Measurements from ENCODE around the gene ESPL1.

The ESPL1 gene

GRCh38 chr12:53332744-53333143, 64.6 kb downstream of the ESPL1 start:
- H3K27me3 ChIP-seq (ENCODE audit: control insufficient read depth, insufficient read depth, low read length) = no peaks in the 10 kb centered on the region
- no peaks in the 10 kb centered on the region for H3K36me3 ChIP-seq (ENCODE audit: control insufficient read depth, insufficient read depth, low read length)
- H3K4me3 ChIP-seq (ENCODE audit: low read depth, low read length) = no peak overlapping the region
- no peaks in the 10 kb centered on the region for H3K9me3 ChIP-seq (ENCODE audit: control insufficient read depth, low read length)
- H2AFZ ChIP-seq = no peak overlapping the region
- no peak overlapping the region for H3K4me2 ChIP-seq (ENCODE audit: low read length)
- TF ChIP-seq CTCF (IDR thresholded peaks at IDR 0.05) = no peak
- H3K4me1 ChIP-seq = no peaks in the 10 kb centered on the region
- H3K9ac ChIP-seq = no peak overlapping the region
- no peak overlapping the region for H3K27ac ChIP-seq
- H3K79me2 ChIP-seq = no peaks in the 10 kb centered on the region

GRCh38 chr12:53333289-53333688, 65.2 kb downstream of the ESPL1 start:
- Histone ChIP-seq H3K4me2 (ENCODE audit: low read length) (no peak overlapping the region), H3K9ac (no peak overlapping the region), H3K4me1 (no peaks in the 10 kb centered on the region), H3K4me3 (ENCODE audit: low read depth, low read length) (no peak overlapping the region), H3K27ac (no peak overlapping the region), H3K9me3 (ENCODE audit: control insufficient read depth, low read length) (no peaks in the 10 kb centered on the region), H2AFZ (no peak overlapping the region), H3K36me3 (ENCODE audit: control insufficient read depth, insufficient read depth, low read length) (no peaks in the 10 kb centered on the region), H3K79me2 (no peaks in the 10 kb centered on the region), H3K27me3 (ENCODE audit: control insufficient read depth, insufficient read depth, low read length) (no peaks in the 10 kb centered on the region)
- TF ChIP-seq CTCF (IDR thresholded peaks at IDR 0.05) = no peak

- no peak overlapping the region for H2AFZ ChIP-seq
- no peaks in the 10 kb centered on the region for H3K79me2 ChIP-seq
- no peak overlapping the region for H3K9ac ChIP-seq
- no peak for TF ChIP-seq CTCF (IDR thresholded peaks at IDR 0.05)
- no peaks in the 10 kb centered on the region for H3K27me3 ChIP-seq (ENCODE audit: control insufficient read depth, insufficient read depth, low read length)
- H3K4me3 ChIP-seq (ENCODE audit: low read depth, low read length) = no peak overlapping the region
- no peak overlapping the region for H3K27ac ChIP-seq
- H3K4me2 ChIP-seq (ENCODE audit: low read length) = no peak overlapping the region
- H3K4me1 ChIP-seq = no peaks in the 10 kb centered on the region
- no peaks in the 10 kb centered on the region for H3K9me3 ChIP-seq (ENCODE audit: control insufficient read depth, low read length)
- H3K36me3 ChIP-seq (ENCODE audit: control insufficient read depth, insufficient read depth, low read length) = no peaks in the 10 kb centered on the region
These were observed 65.7 kb downstream of the ESPL1 start for GRCh38 chr12:53333845-53334244.

- no peak overlapping the region for H3K27ac ChIP-seq
- H3K36me3 ChIP-seq (ENCODE audit: control insufficient read depth, insufficient read depth, low read length) = no peaks in the 10 kb centered on the region
- no peaks in the 10 kb centered on the region for H3K4me1 ChIP-seq
- TF ChIP-seq CTCF (IDR thresholded peaks at IDR 0.05) = no peak
- no peak overlapping the region for H3K4me2 ChIP-seq (ENCODE audit: low read length)
- H3K9me3 ChIP-seq (ENCODE audit: control insufficient read depth, low read length) = no peaks in the 10 kb centered on the region
- H3K27me3 ChIP-seq (ENCODE audit: control insufficient read depth, insufficient read depth, low read length) = no peaks in the 10 kb centered on the region
- no peak overlapping the region for H3K4me3 ChIP-seq (ENCODE audit: low read depth, low read length)
- no peak overlapping the region for H2AFZ ChIP-seq
- H3K9ac ChIP-seq = no peak overlapping the region
- H3K79me2 ChIP-seq = no peaks in the 10 kb centered on the region
These were observed 66.7 kb downstream of the ESPL1 start for GRCh38 chr12:53334822-53335221.

- Histone ChIP-seq H3K27ac (no peak within 1 kb of the TSS), H2AFZ (no peak within 1 kb of the TSS), H3K79me2 (no peaks in the 10 kb centered on the region), H3K27me3 (ENCODE audit: control insufficient read depth, insufficient read depth, low read length) (no peaks in the 10 kb centered on the region), H3K9me3 (ENCODE audit: control insufficient read depth, low read length) (no peaks in the 10 kb centered on the region), H3K36me3 (ENCODE audit: control insufficient read depth, insufficient read depth, low read length) (no peaks in the 10 kb centered on the region), H3K4me3 (ENCODE audit: low read depth, low read length) (no peak within 1 kb of the TSS), H3K9ac (no peak within 1 kb of the TSS), H3K4me2 (ENCODE audit: low read length) (no peak within 1 kb of the TSS), H3K4me1 (no peaks in the 10 kb centered on the region)
- TF ChIP-seq CTCF (IDR thresholded peaks at IDR 0.05) = no peak
These were observed 68.1 kb downstream of the ESPL1 start, which contains the start of gene SP7 for GRCh38 chr12:53336181-53336681. Gene SP7, minus strand, starts transcription at chr12:53336354. Its CDS starts 708 bp downstream, at chr12:53335646.

Measured in parathyroid adenoma (tissue), 2 donors.